Activated T-helper 9 cell treated with anti-CD3 and anti-CD28 coated beads, Interleukin-2, amount 50 U/mL, for 16 hours (primary cell): ENCODE data around the gene MMP14.
A peak's percentile ranks its signal among the peaks of the same experiment; 100 is the strongest.
"Not testable (repeated sequence)": the region's sequence is repeated elsewhere in the genome, so short reads cannot be mapped to it uniquely, and the experiment has no call there.

Experiments
- DNase-seq: peaks from one replicate; pipeline ENCODE4 v3.0.0-alpha.2; 2020; ENCODE audit warnings: low read depth

The MMP14 gene

GRCh38 chr14:22814941-22815713 is 21.3 kb upstream of the MMP14 start, which contains the start of gene SLC7A7:
Gene SLC7A7 (minus strand): TSS chr14:22815435. CDS start chr14:22813398, 2,037 bp downstream.
- DNase-seq: no peak

- DNase-seq: no peak
Observed at GRCh38 chr14:22819151-22819988, 17.0 kb upstream of the MMP14 start.

- no peak for DNase-seq
Observed at GRCh38 chr14:22820731-22821130, 15.7 kb upstream of the MMP14 start.

DNA sequence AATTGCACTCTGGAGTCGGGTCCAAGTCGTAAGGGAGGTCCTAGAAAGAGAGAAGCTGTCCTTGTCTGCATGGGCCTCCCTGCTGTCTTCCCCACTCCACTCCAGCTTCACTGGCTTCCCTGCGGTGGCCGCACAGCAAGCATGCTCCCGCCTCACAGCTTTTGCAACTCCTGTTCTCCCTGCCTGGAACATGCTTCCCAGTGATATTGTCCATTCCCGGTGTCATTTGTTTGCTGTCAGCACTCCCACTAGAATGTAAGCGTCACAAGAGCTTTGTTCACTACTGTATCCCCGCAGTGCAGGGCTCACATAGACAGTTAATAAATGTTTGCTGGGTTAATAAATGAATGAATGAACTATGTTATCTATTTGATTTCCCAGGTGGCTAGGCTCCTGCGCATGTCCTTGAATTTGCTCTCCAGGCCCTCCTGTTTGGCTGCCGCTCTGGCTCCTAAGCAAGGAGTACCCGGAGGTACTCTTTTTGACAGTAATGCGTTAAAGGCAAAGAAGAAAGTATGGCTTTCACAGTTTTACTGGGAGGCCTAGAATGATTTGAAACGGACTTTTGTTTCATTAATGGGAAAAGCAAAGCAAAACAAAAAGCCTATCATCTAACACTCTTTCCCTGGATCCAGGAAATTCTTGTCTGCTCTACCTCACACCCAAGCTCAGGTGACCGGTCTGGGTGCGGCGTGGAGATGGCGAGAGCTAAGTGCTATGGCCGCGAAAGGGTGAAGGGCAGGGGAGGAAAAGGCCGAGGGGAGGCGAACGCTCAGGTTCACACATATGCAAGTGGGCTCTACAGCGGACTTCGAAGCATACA is 15.0 kb upstream of the MMP14 start:
- DNase-seq: no peak

DNA sequence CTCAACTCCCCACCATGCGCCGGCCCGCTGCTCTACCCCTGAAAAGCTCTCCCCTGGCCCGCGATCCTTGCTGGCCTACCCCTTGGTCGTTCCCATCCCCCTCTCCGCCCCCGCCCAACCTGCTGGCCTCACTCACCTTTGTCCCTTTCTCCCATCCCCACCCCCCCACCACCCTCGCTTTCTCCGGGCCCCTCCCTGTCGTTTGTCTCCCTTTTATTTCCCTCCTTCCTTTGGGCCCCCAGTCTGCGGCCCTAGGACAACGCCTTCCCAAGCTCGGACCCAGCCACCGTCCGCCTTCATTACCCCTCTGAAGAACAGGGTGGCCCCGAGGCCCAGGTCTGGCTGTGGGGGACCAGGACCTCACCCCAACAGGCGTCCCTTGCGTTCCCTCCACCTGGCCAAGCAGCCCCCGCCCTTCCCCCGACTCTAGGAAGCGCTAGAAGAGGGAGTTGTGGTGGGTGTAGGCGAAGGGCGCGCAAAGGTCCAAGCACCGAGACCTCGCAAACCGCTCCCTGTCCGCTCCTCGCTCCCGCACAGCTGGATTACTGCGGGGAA is 14.3 kb upstream of the MMP14 start:
- DNase-seq: no peak

GRCh38 chr14:22822571-22823098 is 13.8 kb upstream of the MMP14 start:
- peak; percentile 49 for DNase-seq

GRCh38 chr14:22824711-22825359 is 11.6 kb upstream of the MMP14 start:
- no peak for DNase-seq

DNA sequence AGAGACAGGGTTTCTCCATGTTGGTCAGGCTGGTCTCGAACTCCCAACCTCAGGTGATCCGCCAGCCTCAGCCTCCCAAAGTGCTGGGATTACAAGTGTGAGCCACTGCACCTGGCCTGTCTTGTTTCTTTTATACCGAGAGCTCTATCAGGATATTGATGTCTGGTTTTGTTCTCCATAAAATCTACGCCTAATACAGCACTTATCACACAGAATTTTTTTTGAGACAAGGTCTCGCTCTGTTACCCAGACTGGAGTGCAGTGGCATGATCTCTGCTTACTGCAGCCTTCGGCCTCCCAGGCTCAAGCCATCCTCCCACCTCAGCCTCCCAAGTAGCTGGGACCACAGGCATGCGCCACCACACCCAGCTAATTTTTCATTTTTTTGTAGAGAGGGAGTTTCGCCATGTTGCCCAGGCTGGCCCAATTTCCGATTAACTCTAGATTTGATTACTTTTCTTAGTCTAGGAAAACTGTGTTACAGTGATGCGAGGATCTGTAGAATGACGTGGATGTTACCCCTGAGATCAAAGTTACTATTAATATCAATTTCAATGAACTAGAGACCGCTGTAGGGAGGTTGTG is 7.2 kb upstream of the MMP14 start:
- not testable (repeated sequence) for DNase-seq

GRCh38 chr14:22829661-22830442 is 6.5 kb upstream of the MMP14 start, which contains the start of gene MRPL52:
Gene MRPL52 (plus strand): TSS chr14:22829887. CDS start chr14:22829913, 26 bp downstream.
- DNase-seq: peak; percentile 87

GRCh38 chr14:22830443-22831010 is 5.9 kb upstream of the MMP14 start:
- DNase-seq: no peak

GRCh38 chr14:22835505-22835904 is 880 bp upstream of the MMP14 start:
- DNase-seq: no peak

- DNase-seq: no peak
Observed at GRCh38 chr14:22837114-22837749, 847 bp downstream of the MMP14 start.

- no peak for DNase-seq
Observed at GRCh38 chr14:22837750-22838538, 1.6 kb downstream of the MMP14 start.

DNA sequence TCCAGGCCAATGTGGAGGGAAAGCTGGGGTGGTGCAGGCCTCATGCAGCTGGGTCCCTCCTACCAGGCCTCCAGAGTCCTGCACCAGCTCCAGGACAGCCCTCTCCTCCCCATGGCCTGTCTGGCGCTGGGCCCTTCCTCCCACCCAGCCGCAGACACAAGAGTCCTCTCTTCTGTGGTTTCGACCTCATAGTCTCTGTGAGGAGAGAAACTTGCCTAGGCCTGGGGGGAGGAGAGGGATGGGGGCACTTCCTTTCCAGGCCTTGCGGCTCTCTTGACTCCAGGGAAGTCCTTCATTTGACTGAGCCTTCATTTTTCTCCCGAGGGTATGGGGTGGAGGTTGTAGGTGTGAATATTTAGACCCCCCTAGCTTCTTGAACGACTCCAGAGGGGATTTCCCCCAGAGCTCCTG is 2.3 kb downstream of the MMP14 start:
- no peak for DNase-seq

GRCh38 chr14:22839159-22839779 is 2.9 kb downstream of the MMP14 start:
- DNase-seq: no peak

DNA sequence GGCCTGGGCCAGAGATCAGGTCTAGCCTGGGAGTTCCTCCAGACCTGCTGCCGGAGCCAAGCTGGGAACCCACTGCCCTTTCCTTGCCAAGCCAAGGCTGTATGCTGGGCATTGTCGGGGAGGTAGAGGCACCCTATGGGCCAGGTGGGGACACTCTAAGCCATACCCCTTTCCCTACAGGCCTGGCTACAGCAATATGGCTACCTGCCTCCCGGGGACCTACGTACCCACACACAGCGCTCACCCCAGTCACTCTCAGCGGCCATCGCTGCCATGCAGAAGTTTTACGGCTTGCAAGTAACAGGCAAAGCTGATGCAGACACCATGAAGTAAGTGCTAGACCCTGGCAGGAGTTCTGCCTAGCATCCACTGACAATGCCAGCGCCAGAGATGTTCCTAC is 4.9 kb downstream of the MMP14 start:
- DNase-seq: no peak

DNA sequence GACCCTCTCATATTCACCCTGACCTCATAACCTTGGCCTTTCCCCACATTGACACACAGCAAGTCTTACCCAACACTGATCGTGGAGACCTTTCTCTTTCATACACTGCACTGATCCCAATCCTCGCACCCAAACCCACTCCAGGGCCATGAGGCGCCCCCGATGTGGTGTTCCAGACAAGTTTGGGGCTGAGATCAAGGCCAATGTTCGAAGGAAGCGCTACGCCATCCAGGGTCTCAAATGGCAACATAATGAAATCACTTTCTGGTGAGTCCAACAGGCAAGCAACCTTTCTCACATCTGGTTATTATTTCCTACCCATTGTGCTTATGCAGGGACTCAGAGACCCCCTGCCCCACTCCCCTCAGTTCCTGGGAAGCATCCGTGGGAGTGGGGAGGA is 5.4 kb downstream of the MMP14 start:
- no peak for DNase-seq
